IPS DF 6.9 (cell line): Measurements from ENCODE around the gene ATP2C2.
"Not testable (repeated sequence)": the region's sequence is repeated elsewhere in the genome, so short reads cannot be mapped to it uniquely, and the experiment has no call there.

Source experiments
- DNase-seq: peaks from one replicate; pipeline ENCODE4 v3.0.0-alpha.2; 2013; ENCODE audit warnings: low read depth, low spot score
- H3K27ac ChIP-seq: one replicate; pipeline ENCODE4 v1.5.1; 2013; ENCODE audit warnings: low read length, control low read depth
- H3K27me3 ChIP-seq: 2 replicates; pipeline ENCODE4 v1.6.1; 2013; ENCODE audit warnings: mild to moderate bottlenecking, low read length; ENCODE audit not compliant: control insufficient read depth, insufficient read depth
- H3K36me3 ChIP-seq: 2 replicates; pipeline ENCODE4 v1.6.1; 2013; ENCODE audit warnings: low read length; ENCODE audit not compliant: control insufficient read depth, insufficient read depth
- H3K4me1 ChIP-seq: 2 replicates; pipeline ENCODE4 v1.6.1; 2013; ENCODE audit warnings: low read length; ENCODE audit not compliant: control insufficient read depth, insufficient read depth
- H3K4me3 ChIP-seq: 2 replicates; pipeline ENCODE4 v1.5.1; 2013; ENCODE audit warnings: mild to moderate bottlenecking, low read length
- H3K9me3 ChIP-seq: 2 replicates; pipeline ENCODE4 v1.6.1; 2013; ENCODE audit warnings: low read length, inconsistent platforms; ENCODE audit not compliant: control insufficient read depth, insufficient read depth
- WGBS: extraction: QIAGEN DNeasy Blood & Tissue Kit; methylation state at CpG from one replicate; pipeline ENCODE4 v1.1.7; 2013; ENCODE audit warnings: mixed read lengths, missing lambda C conversion rate; ENCODE audit not compliant: insufficient read length, insufficient coverage; 5-methylcytosine and 5-hydroxymethylcytosine counted together

Gene ATP2C2

DNA sequence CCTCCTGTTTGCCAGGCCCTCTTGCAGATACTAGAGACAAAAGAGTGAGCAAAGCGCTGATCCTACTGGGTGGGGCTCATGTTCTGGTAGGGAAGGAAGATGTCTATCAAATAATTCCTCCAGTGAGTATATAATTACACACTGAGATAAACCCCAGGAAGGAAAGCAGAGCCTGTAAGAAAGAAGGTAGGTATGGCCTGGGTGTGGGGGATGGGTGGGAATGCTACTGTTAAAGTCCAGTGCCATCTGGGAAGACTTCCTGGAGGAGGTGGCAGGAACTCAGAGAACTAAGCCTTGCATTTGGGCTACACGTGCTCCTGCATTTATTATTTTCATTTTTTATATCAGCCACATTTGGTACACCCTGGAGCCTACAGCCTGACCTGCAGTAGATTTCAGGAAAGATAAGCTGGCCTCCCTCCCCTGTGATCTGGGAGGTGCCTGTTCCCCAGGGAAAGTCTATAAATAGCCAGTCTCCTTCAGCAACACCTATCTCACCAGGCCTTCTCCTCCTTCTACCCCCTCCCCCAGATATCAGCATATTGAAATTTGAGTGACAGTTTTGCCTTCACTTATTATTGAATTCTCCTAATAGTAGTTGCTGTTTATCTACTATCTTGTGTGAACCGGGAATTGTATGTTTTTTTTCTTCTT lies 11.5 kb downstream of the ATP2C2 start:
- Histone ChIP-seq H3K27me3 (no peaks in the 10 kb centered on the region), H3K4me1 (peaks cover 3% of the 10 kb centered on the region; the same call in 1 of the 2 replicates), H3K27ac (no peak overlapping the region), H3K36me3 (no peaks in the 10 kb centered on the region), H3K9me3 (no peaks in the 10 kb centered on the region), H3K4me3 (no peak overlapping the region)
- no CpG with 5 or more reads among the region's 3 CpGs for WGBS
- no peak for DNase-seq

DNA sequence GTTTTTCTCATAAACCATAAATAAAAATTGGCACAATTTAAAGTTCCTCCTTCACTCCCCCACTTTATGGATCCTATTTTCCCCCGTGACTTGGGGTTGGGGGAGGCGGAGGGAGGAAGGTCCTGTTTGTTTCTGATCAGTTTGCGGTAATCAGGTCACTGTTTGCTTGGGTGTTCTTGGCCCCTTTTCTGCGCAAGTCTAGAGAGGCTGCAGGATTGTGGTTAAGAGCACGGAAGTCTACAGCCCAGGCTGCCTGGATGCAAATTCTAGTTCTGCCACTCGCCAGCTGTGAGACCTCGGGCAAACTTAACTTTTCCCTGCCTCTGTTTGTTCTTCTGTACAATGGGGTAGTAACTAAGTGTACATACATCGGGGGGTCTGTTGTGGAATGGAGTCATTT lies 12.1 kb downstream of the ATP2C2 start:
- WGBS = no CpG with 5 or more reads among the region's 8 CpGs
- Histone ChIP-seq H3K36me3 (no peaks in the 10 kb centered on the region), H3K4me3 (no peak overlapping the region), H3K27ac (no peak overlapping the region), H3K27me3 (no peaks in the 10 kb centered on the region), H3K4me1 (peaks cover 3% of the 10 kb centered on the region; the same call in 1 of the 2 replicates), H3K9me3 (no peaks in the 10 kb centered on the region)
- DNase-seq = no peak

DNA sequence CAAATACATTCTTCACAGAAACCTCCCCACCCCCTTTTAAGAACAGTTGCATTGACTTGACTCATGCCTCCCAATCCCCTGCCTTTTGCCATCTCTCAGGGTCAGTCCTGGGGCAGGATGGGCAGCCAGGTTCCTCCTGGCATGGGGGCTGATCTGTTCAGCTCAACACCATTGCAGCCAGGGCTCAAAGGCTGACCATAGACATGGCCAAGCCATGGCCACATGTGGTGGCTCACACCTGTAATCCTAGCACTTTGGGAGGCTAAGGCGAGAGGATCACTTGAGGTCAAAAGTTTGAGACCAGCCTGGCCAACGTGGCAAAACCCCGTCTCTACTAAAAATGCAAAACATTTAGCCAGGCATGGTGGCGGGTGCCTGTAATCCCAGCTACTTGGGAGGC lies 14.1 kb downstream of the ATP2C2 start:
- Histone ChIP-seq H3K4me1 (peaks cover 4% of the 10 kb centered on the region; the same call in 1 of the 2 replicates), H3K9me3 (no peaks in the 10 kb centered on the region), H3K27me3 (no peaks in the 10 kb centered on the region), H3K27ac (no peak overlapping the region), H3K4me3 (no peak overlapping the region), H3K36me3 (no peaks in the 10 kb centered on the region)
- no peak for DNase-seq
- no CpG with 5 or more reads among the region's 4 CpGs for WGBS

DNA sequence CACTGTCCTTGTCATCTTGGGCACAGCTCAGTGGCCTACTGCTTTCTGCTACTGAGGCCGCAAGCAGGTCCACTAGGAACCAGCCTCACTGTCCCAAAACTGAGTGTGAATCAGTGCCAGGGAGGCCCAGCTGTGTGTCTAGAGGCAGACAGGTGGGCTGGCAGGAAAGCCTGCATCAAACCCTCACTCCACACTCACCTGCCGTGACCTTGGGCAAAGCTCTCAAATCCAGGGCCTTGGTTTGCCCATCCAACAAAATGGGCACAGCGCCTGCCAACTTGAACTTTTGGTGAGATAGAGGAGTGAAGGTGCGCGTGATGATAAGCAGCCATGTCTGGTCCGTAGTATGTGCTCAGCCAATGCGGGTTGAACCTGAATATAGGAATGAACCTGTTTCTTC lies 14.8 kb downstream of the ATP2C2 start:
- no CpG with 5 or more reads among the region's 7 CpGs for WGBS
- Histone ChIP-seq H3K27ac (no peak overlapping the region), H3K36me3 (no peaks in the 10 kb centered on the region), H3K27me3 (no peaks in the 10 kb centered on the region), H3K4me1 (peaks cover 4% of the 10 kb centered on the region; the same call in 1 of the 2 replicates), H3K9me3 (no peaks in the 10 kb centered on the region), H3K4me3 (no peak overlapping the region)
- DNase-seq = no peak

DNA sequence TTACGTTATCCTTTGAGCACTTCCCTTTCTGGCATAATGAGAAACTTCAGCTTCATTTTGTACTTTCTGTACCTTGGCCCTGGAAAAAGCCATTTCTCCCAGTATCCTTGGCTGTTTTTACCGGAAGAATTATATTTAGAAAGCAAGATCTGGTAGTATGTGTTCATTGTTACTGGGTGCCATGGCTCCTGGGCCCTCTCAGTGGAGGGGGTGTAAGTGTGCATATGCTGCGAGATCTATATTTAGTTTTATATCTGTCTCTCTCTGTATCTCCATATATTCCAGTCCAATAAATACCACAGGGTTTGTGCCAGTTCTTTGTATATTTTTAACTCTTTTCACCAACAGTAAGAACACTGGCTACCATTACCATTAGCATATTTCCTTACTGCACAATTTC lies 17.7 kb downstream of the ATP2C2 start:
- H3K27me3 ChIP-seq = no peaks in the 10 kb centered on the region
- no peaks in the 10 kb centered on the region for H3K36me3 ChIP-seq
- no peaks in the 10 kb centered on the region for H3K9me3 ChIP-seq
- WGBS = no CpG with 5 or more reads among the region's 3 CpGs
- H3K4me1 ChIP-seq = 0 out of 2 replicates have a peak, but pooled peaks cover 1% of the 10 kb centered on the region
- no peak for DNase-seq
- no peak overlapping the region for H3K4me3 ChIP-seq
- H3K27ac ChIP-seq = no peak overlapping the region

DNA sequence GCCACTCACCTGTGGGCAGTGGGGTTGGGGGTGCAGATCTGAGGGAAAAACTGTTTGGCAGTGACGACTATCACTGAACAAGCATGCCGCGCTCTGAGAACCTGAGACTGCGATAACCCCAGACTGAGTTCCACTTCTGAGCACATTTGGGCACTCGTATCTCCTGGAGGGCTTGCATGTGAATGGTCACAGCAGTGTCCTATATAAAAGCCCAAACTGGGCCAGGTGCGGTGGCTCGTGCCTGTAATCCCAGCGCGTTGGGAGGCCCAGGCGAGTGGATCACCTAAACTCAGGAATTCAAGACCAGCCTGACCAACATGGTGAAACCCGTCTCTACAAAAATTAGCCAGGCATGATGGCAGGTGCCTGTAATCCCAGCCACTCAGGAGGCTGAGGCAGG lies 18.7 kb downstream of the ATP2C2 start:
- H3K4me1 ChIP-seq = 0 out of 2 replicates have a peak, but pooled peaks cover 1% of the 10 kb centered on the region
- H3K4me3 ChIP-seq = no peak overlapping the region
- no peaks in the 10 kb centered on the region for H3K9me3 ChIP-seq
- WGBS = no CpG with 5 or more reads among the region's 11 CpGs
- no peaks in the 10 kb centered on the region for H3K36me3 ChIP-seq
- H3K27me3 ChIP-seq = no peaks in the 10 kb centered on the region
- no peak overlapping the region for H3K27ac ChIP-seq
- no peak for DNase-seq

DNA sequence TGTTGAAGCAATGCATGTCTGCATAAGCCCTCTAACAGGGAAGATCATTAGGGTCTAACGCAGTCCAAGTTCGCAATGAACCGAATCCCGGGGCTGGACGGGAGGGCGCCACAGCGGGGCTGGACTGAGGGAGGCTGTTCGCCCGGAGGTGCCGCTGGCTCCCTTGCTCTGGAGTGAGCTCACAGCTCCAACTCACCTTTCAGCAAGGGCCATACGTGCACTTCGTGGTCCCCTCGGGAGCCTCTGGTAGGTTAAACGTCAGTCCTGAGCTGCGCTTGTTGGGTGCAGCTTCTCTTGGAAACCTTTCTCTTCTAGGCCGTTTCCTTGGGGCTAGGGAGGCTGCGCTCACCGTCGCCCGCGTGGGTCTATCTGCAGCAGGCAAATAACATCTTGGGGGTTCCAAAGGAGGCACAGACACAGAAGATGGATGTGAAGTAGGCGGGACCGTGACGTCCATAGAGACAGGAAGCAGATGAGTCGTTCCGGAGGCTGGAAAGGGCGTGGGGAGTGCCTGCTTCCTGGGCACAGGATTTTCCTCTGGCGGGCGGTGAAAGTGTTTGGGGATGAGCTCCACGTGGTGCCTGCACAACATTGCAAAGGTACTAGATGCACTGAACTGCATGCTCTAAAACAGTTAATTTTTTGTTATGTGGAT lies 21.9 kb downstream of the ATP2C2 start:
- Histone ChIP-seq H3K4me1 (0 out of 2 replicates have a peak, but pooled peaks cover 1% of the 10 kb centered on the region), H3K4me3 (no peak overlapping the region), H3K27ac (no peak overlapping the region), H3K36me3 (no peaks in the 10 kb centered on the region), H3K27me3 (no peaks in the 10 kb centered on the region), H3K9me3 (no peaks in the 10 kb centered on the region)
- DNase-seq = no peak
- WGBS = no CpG with 5 or more reads among the region's 30 CpGs

DNA sequence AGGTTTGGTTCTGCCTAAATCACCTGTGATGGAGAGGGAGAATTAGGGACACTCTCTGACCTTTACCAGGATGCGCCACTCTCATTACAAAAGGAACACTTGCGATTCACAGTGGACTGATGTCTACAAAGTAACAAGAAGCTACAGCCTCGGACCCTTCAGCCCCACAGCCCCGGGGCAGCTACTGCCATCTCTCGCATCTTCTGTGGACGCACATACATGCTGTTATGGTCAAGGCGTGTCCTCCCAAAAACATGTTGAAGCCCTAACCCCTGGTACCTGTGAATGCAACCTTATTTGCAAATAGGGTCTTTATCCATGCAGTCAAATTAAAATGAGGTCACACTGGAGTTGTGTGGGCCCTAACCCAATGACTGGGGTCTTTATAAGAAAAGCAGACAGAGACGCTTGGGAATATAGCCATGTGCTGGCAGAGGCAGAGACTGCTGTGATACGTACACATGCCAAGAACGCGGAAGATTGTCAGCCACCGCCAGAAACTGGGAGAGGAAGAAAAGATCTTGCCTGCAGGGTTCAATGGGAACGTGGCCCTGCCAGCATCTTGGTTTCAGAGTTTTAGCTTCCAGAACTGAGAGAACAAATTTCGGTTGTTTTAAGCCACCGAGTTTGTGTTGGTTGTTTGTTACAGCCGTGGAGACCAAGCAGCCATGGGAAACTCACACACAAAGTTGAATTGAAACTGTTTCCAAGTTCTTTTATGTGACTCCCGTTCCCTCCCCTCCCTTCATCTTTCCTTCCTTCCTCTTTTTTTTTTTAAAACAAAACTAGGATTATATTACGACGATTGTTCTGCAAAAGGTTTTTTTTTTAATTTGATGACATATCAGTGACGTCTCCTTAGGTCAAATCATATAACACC lies 23.1 kb downstream of the ATP2C2 start:
- Histone ChIP-seq H3K4me1 (0 out of 2 replicates have a peak, but pooled peaks cover under 1% of the 10 kb centered on the region), H3K27me3 (no peaks in the 10 kb centered on the region)

DNA sequence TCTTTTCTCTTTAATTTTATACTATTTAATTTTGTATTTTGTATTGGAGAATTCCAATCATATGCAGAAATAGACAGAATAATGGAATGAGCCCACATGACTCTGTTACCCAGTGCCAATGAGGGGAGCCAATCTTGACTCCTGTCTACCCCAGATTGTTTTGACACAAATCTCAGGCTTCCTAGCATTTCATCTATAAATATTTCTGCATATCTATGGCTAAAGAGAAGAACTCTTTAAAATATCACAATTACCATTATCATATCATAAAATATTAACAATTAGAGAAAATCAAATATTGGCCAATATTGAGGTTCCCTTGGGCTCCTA lies 23.7 kb downstream of the ATP2C2 start:
- DNase-seq = no peak
- no peak overlapping the region for H3K4me3 ChIP-seq
- H3K9me3 ChIP-seq = no peaks in the 10 kb centered on the region
- no peak overlapping the region for H3K27ac ChIP-seq
- 0 out of 2 replicates have a peak, but pooled peaks cover 2% of the 10 kb centered on the region for H3K4me1 ChIP-seq
- no peaks in the 10 kb centered on the region for H3K36me3 ChIP-seq
- H3K27me3 ChIP-seq = no peaks in the 10 kb centered on the region

More for the DNA sequence above, 23.1 kb downstream of the ATP2C2 start:
- no peak overlapping the region for H3K4me3 ChIP-seq
- WGBS = no CpG with 5 or more reads among the region's 20 CpGs
- no peak for DNase-seq
- no peaks in the 10 kb centered on the region for H3K36me3 ChIP-seq
- H3K27ac ChIP-seq = no peak overlapping the region
- no peaks in the 10 kb centered on the region for H3K9me3 ChIP-seq

DNA sequence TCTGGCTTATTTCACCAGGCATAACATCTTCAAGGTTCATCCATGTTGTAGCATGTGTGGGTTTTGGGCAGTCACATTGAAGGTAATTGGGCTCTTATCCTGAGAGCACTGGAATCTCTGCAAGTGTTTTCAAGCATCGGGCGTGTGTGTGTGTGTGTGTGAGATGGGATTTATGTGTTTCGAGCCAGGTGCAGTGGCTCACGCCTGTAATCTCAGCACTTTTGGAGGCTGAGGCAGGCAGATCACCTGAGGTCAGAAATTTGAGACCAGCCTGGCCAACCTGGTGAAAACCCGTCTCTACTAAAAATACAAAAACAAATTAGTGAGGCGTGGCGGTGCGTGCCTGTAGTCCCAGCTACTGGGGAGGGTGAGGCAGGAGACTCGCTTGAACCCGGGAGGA lies 27.7 kb downstream of the ATP2C2 start:
- WGBS = no CpG with 5 or more reads among the region's 10 CpGs

More for the DNA sequence above, 27.7 kb downstream of the ATP2C2 start:
- H3K27ac ChIP-seq, H3K27me3 ChIP-seq, H3K9me3 ChIP-seq, H3K4me1 ChIP-seq, DNase-seq, H3K36me3 ChIP-seq, H3K4me3 ChIP-seq: not testable (repeated sequence)
